Heart left ventricle (tissue), 16 donors: Measurements from ENCODE around the gene WDR38. TPM values are rescaled to one million over a fixed set of nuclear protein-coding genes. Genes with fewer than 3 reads are reported as not detected.

ENCODE experiments used
- ATAC-seq, 4 donors: fragments of 200-7000 bp; cut with Tn5 transposase; one replicate each; pipeline ENCODE4 v1.9.1; 2020 to 2022; ENCODE audit warnings: moderate library complexity in 4 of 4, mild to moderate bottlenecking in 3 of 4, moderate number of reproducible peaks in 1 of 4
- DNase-seq, 5 donors: peaks; one replicate each; pipeline ENCODE4 v3.0.0-alpha.2; 2020
- H3K27ac ChIP-seq, 12 donors: fragments of 200-600 bp; sonication (generic) in 4 of 12; one replicate each; pipeline versions ENCODE4 v1.5.0 to v1.8.0; 2016 to 2022; ENCODE audit warnings: mild to moderate bottlenecking in 2 of 12
- H3K27me3 ChIP-seq, 9 donors: fragments of 200-600 bp; sonication (generic) in 2 of 9; one replicate each; pipeline versions ENCODE4 v1.5.1 to v1.8.0; 2016 to 2022; ENCODE audit warnings: mild to moderate bottlenecking in 3 of 9
- H3K36me3 ChIP-seq, 9 donors: fragments of 200-600 bp; sonication (generic) in 2 of 9; one replicate each; pipeline versions ENCODE4 v1.5.0 to v1.8.0; 2018 to 2022; ENCODE audit warnings: mild to moderate bottlenecking in 2 of 9
- H3K4me1 ChIP-seq, 12 donors: fragments of 200-600 bp; sonication (generic) in 4 of 12; one replicate each; pipeline versions ENCODE4 v1.5.0 to v1.8.0; 2016 to 2022; ENCODE audit warnings: mild to moderate bottlenecking in 3 of 12
- H3K4me3 ChIP-seq, 12 donors: fragments of 200-600 bp; sonication (generic) in 4 of 12; one replicate each; pipeline versions ENCODE4 v1.5.0 to v1.8.0; 2017 to 2022; ENCODE audit warnings: mild to moderate bottlenecking in 9 of 12, moderate library complexity in 4 of 12
- H3K9me3 ChIP-seq, 12 donors: fragments of 200-600 bp; sonication (generic) in 4 of 12; one replicate each; pipeline versions ENCODE4 v1.5.0 to v1.8.0; 2016 to 2022; ENCODE audit warnings: mild to moderate bottlenecking in 1 of 12
- CTCF ChIP-seq, 12 donors: fragments of 200-600 bp; sonication (generic) in 4 of 12; IDR thresholded peaks; one replicate each; pipeline versions ENCODE4 v1.5.0 to v1.8.0; 2018 to 2022; ENCODE audit warnings: antibody characterized with exemption in 12 of 12, mild to moderate bottlenecking in 5 of 12
- POLR2A ChIP-seq, 2 donors: fragments of 450-650 bp; IDR thresholded peaks; one replicate each; pipeline ENCODE4 v1.6.1; 2017; ENCODE audit warnings: antibody characterized with exemption in 2 of 2, mild to moderate bottlenecking in 2 of 2, moderate library complexity in 2 of 2
- WGBS, 4 donors: extraction: QIAGEN DNeasy Blood & Tissue Kit in 2 of 4; methylation state at CpG; one replicate each; pipeline versions ENCODE4 v1.1.5 to v1.1.7; 2013 to 2018; 5-methylcytosine and 5-hydroxymethylcytosine counted together
- intact Hi-C, 10 donors: fragments of 100-400 bp; cut with DNase I; formaldehyde crosslinking; loops; one replicate each; pipeline versions ENCODE4 v1.11.1 to v1.14.2; 2022
- polyA plus RNA-seq, 2 donors: library from polyadenylated mRNA; stranded (reverse); fragments of 200-250 nt; gene quantifications; one replicate each; pipeline ENCODE4 v1.2.3, GENCODE V29; 2013
- total RNA-seq, 9 donors: library from RNA; depleted of rRNA in 2 of 9; stranded (reverse); fragments of >200 nt in 2 of 9; fragmentation: NEBNext Ultra II Directional in 3 of 9; extraction: Animal tissue kit (Norgen Biotek cat#: 25700) in 3 of 9; gene quantifications; one replicate each; pipeline versions ENCODE4 v1.1.0 to v1.2.4, GENCODE V29; 2016 to 2023
- donor health status: ischemic (EF 13 %, LVEDD 7.1; RV severe dilation, severe dysfunction).
- donor health status: healthy with polysubstance abuse.
- donor health status: DM: no; HTN: yes; CAD: no.
- donor health status: DM: no; HTN: no; CAD: no.
- donor health status: ischemic (EF 25% LVEDD 6.9; RV normal size, moderate dysfunction).
- donor health status: ischemic (EF 25% LVEDD 5.7; RV mildly dilated, moderate dysfunction).
- donor health status: healthy.
- donor health status: DM: yes; HTN: yes; CAD: no.
- donor health status: ischemic (EF 35%, LVEDD 5.7; RV mildly dilated, moderate dysfunction).
- donor health status: nonischemic (EF 11% LVEDD 7.7; RV severe dilation, severe dysfunction).
- donor health status: DM: yes; HTN: yes; CAD: no.
- donor health status: PGD.
- donor health status: ischemic (EF 29% LVEDD 5.4; RV normal size, mild dysfunction).
- donor health status: nonischemic (EF 23%, LVEDD 6.1; RV moderate dilation, normal function).

Gene WDR38
- total and polyA plus RNA-seq, 11 donors = 0.07 to 0.15 TPM; not detected in 9

- ATAC-seq (no peak), DNase-seq (no peak)
- Histone ChIP-seq H3K4me1 (no peaks in the 10 kb centered on the region), H3K27me3 (no peaks in the 10 kb centered on the region), H3K4me3 (no peak overlapping the region), H3K9me3 (no peaks in the 10 kb centered on the region), H3K27ac (no peak overlapping the region), H3K36me3 (peaks cover 0 to 96% (median 87%) of the 10 kb centered on the region in 9 donors)
- TF ChIP-seq CTCF (IDR thresholded peaks at IDR 0.05) = no peak
- TF ChIP-seq POLR2A (IDR thresholded peaks at IDR 0.05) = no peak
- WGBS, 4 donors = 72 to 86% (median 84%) methylated on average over 1 of the region's 1 CpG
- intact Hi-C loops = no loop called here
Observed at GRCh38 chr9:124906966-124907365, 53.7 kb downstream of the WDR38 start.

Other genes starting within 250 kb of the WDR38 start
- gene NR6A1, start 82.1 kb upstream of the WDR38 start, total RNA-seq = 1 to 10 TPM; 1.1 to 5.7 (median 1.6) TPM
- under 1 TPM; 0.65 to 0.84 TPM for gene NR6A1, start 82.1 kb upstream of the WDR38 start, polyA plus RNA-seq
- gene OLFML2A, start 76.3 kb upstream of the WDR38 start, total RNA-seq = 10 to 100 TPM; 15.5 to 71.1 (median 37.3) TPM
- 1 to 10 TPM; 8.5 to 9.9 TPM for gene OLFML2A, start 76.3 kb upstream of the WDR38 start, polyA plus RNA-seq
- 1,000 to 10,000 TPM in 3 of 9 donors, 100 to 1,000 TPM in 6; 600 to 1,072 (median 736) TPM for gene RPL35, start 8.5 kb downstream of the WDR38 start, total RNA-seq
- 1,000 to 10,000 TPM; 2,555 to 3,054 TPM for gene RPL35, start 8.5 kb downstream of the WDR38 start, polyA plus RNA-seq
- 10 to 100 TPM; 27.0 to 56.7 (median 38.3) TPM for gene ARPC5L, start 8.7 kb downstream of the WDR38 start, total RNA-seq
- 100 to 1,000 TPM in 1 of 2 donors, 10 to 100 TPM in 1; 39.7 to 102 TPM for gene ARPC5L, start 8.7 kb downstream of the WDR38 start, polyA plus RNA-seq
- 10 to 100 TPM; 13.9 to 22.9 (median 19.4) TPM for gene GOLGA1, start 87.6 kb downstream of the WDR38 start, total RNA-seq
- 10 to 100 TPM in 1 of 2 donors, 1 to 10 TPM in 1; 5.8 to 11.1 TPM for gene GOLGA1, start 87.6 kb downstream of the WDR38 start, polyA plus RNA-seq